K562 (cell line): ENCODE results near the gene PLA2G15.

ENCODE experiments used
- ESRRA ChIP-seq: fragments of 450-650 bp; IDR thresholded peaks from 2 replicates; pipeline ENCODE4 v1.6.1; 2014; ENCODE audit warnings: low read depth, mild to moderate bottlenecking, moderate library complexity, borderline replicate concordance
- ETV6 ChIP-seq, 3 experiments: fragments of 150-350 bp in 1 of 3; sonication (generic) in 1 of 3; formaldehyde crosslinking in 1 of 3; IDR thresholded peaks; 2 replicates each; pipeline versions ENCODE4 v1.6.1 to v1.8.0; 2014 to 2022; ENCODE audit warnings: borderline replicate concordance in 2 of 3, low read depth in 2 of 3, antibody characterized with exemption in 1 of 3, low read length in 1 of 3, mild to moderate bottlenecking in 1 of 3, missing genetic modification reagents in 1 of 3
- HDAC1 ChIP-seq, 2 experiments: fragments of 450-650 bp; IDR thresholded peaks; 2 replicates each; pipeline ENCODE4 v1.6.1; 2016 to 2017; ENCODE audit warnings: inconsistent platforms in 1 of 2, mild to moderate bottlenecking in 1 of 2, moderate library complexity in 1 of 2
- HMG20B ChIP-seq: fragments of 250-450 bp; sonication (Bioruptor Pico); IDR thresholded peaks from 2 replicates; pipeline ENCODE4 v1.5.0; 2021; ENCODE audit warnings: mild to moderate bottlenecking
- MXI1 ChIP-seq: IDR thresholded peaks from 2 replicates; pipeline ENCODE4 v1.6.1; 2011; ENCODE audit warnings: low read depth, mild to moderate bottlenecking, improper control_type of control experiment, low read length
- PCBP1 ChIP-seq: fragments of 200-400 bp; formaldehyde crosslinking; IDR thresholded peaks from 2 replicates; pipeline ENCODE4 v1.6.1; 2018; ENCODE audit warnings: mild to moderate bottlenecking, low read depth, low read length; ENCODE audit not compliant: poor library complexity, severe bottlenecking
- POU5F1 ChIP-seq: fragments of 150-350 bp; IDR thresholded peaks from 2 replicates; pipeline ENCODE4 v1.6.1; 2014; ENCODE audit warnings: borderline replicate concordance, low read length, low read depth, mild to moderate bottlenecking; ENCODE audit not compliant: partially characterized antibody
- RBM22 ChIP-seq: fragments of 200-400 bp; formaldehyde crosslinking; IDR thresholded peaks from 2 replicates; pipeline ENCODE4 v1.6.1; 2018; ENCODE audit warnings: low read length, low read depth; ENCODE audit not compliant: poor library complexity, severe bottlenecking
- SP1 ChIP-seq: sonication (generic); formaldehyde crosslinking; IDR thresholded peaks from 2 replicates; pipeline ENCODE4 v1.8.1; 2022; ENCODE audit warnings: mild to moderate bottlenecking, missing genetic modification reagents
- SRSF9 ChIP-seq: fragments of 200-400 bp; formaldehyde crosslinking; IDR thresholded peaks from 2 replicates; pipeline ENCODE4 v1.6.1; 2017; ENCODE audit warnings: low read depth, low read length, borderline replicate concordance
- ZNF436 ChIP-seq: fragments of 250-450, 450-650 bp; sonication (Bioruptor Pico); formaldehyde crosslinking; IDR thresholded peaks from 2 replicates; pipeline ENCODE4 v1.7.0; 2020; ENCODE audit warnings: mild to moderate bottlenecking
- TF ChIP-seq, protein P1 (sequence below), 3 experiments: IDR thresholded peaks in 2 of 3; conservative IDR thresholded peaks in 1 of 3; 2 replicates each; pipeline ENCODE4 v1.5.1; 2011 to 2012; ENCODE audit warnings: low read length in 3 of 3, mild to moderate bottlenecking in 3 of 3, control low read depth in 2 of 3, improper control_type of control experiment in 1 of 3, inconsistent platforms in 1 of 3, low read depth in 1 of 3, mixed read lengths in 1 of 3, moderate library complexity in 1 of 3; ENCODE audit not compliant: insufficient read depth in 2 of 3

DNA sequence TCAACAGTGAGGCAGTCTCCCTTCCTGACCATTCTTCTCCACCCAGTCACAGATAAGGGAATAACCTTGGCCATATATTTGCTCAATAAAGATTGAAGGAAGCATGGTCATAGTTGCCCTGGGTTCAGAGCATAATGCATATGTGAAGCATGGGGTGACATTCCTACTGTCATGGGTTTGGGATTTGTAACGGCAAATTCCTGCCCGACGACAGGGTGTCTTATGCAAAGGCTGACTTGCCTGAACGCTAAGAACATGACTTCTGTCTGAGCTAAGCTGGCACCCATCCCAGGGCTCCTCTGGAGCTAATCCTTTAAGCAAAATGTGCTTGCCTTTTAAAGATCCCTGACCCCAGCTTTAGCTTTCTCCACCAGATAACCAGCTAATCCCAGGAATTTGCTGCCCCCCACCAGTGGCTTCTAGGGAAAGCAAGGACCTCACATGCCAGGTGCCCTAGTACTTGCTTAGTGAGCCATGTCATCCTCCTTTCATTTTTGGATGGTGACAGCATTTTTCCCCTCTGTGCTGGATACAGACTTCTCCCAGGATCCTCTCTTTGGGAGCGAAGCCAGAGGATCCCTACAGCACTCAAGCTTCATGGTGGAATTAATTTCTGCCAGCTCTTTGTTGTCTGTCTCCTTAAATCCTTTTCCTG lies 53.9 kb downstream of the PLA2G15 start:
- TF ChIP-seq HDAC1 (IDR thresholded peaks at IDR 0.05): no peak
- TF ChIP-seq RBM22: no peak
- no peak for TF ChIP-seq ZNF436 (CRISPR knock-in tag)
- no peak for TF ChIP-seq SRSF9
- no peak for TF ChIP-seq PCBP1
- no peak for TF ChIP-seq ETV6 (IDR thresholded peaks at IDR 0.05; ENCODE audit: borderline replicate concordance in 1 of 2, low read depth in 2 of 2, low read length in 1 of 2)
- TF ChIP-seq ETV6 (CRISPR knock-in tag; IDR thresholded peaks at IDR 0.05; ENCODE audit: borderline replicate concordance): no peak
- TF ChIP-seq, protein P1, sequence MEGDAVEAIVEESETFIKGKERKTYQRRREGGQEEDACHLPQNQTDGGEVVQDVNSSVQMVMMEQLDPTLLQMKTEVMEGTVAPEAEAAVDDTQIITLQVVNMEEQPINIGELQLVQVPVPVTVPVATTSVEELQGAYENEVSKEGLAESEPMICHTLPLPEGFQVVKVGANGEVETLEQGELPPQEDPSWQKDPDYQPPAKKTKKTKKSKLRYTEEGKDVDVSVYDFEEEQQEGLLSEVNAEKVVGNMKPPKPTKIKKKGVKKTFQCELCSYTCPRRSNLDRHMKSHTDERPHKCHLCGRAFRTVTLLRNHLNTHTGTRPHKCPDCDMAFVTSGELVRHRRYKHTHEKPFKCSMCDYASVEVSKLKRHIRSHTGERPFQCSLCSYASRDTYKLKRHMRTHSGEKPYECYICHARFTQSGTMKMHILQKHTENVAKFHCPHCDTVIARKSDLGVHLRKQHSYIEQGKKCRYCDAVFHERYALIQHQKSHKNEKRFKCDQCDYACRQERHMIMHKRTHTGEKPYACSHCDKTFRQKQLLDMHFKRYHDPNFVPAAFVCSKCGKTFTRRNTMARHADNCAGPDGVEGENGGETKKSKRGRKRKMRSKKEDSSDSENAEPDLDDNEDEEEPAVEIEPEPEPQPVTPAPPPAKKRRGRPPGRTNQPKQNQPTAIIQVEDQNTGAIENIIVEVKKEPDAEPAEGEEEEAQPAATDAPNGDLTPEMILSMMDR (IDR thresholded peaks at IDR 0.05 in 2 of 3, conservative IDR thresholded peaks at IDR 0.05 in 1 of 3; ENCODE audit: insufficient read depth in 2 of 3, low read depth in 1 of 3, low read length in 3 of 3): no peak
- no peak for TF ChIP-seq SP1
- TF ChIP-seq HMG20B: no peak
- no peak for TF ChIP-seq MXI1
- TF ChIP-seq ESRRA: no peak
- no peak for TF ChIP-seq POU5F1
